Prostate gland (tissue), 2 donors: ENCODE data around the gene PDK3.

Experiments
- CTCF ChIP-seq, 4 experiments: fragments of 200-600 bp in 2 of 4; fragments of 450-650 bp in 2 of 4; sonication (generic) in 2 of 4; IDR thresholded peaks; 1 replicate in 3 of 4; 2 replicates in 1 of 4; pipeline ENCODE4 v1.5.1; 2016 to 2019; ENCODE audit warnings: antibody characterized with exemption in 4 of 4, mild to moderate bottlenecking in 2 of 4, moderate library complexity in 2 of 4
- POLR2A ChIP-seq: fragments of 450-650 bp; IDR thresholded peaks from one replicate; pipeline ENCODE4 v1.6.1; 2016; ENCODE audit warnings: antibody characterized with exemption, mild to moderate bottlenecking
- POLR2AphosphoS5 ChIP-seq: sonication (generic); formaldehyde crosslinking; IDR thresholded peaks from one replicate; pipeline ENCODE4 v1.6.1; 2017; ENCODE audit warnings: antibody characterized with exemption

DNA sequence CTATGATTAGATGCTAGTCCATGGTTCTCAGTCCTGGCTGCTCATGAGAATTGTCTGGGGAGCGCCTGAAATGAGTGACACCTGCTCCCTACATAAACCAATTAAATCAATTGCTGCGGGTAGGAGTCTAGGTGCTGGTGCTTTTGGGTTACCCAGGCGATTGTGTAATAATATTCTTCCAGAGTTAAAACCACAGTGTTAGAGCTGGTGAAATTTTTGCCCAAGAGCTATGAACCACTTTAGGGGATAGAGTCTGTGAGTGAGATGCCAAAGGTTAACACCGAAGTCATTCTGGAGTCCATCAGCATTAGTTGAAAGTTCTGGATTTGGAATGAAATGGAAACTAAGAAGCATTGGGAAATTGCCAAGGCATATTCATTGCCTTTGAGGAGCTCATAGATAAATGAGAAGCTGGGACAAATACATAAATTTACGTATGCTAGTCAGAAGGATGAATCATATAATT lies 15.3 kb downstream of the PDK3 start:
- no peak for TF ChIP-seq CTCF (IDR thresholded peaks at IDR 0.05)
- no peak for TF ChIP-seq POLR2AphosphoS5
- TF ChIP-seq POLR2A, result no peak
